Fibroblast of lung (primary cell): Measurements from ENCODE around the gene TMCO6.

Source experiments
- CTCF ChIP-seq, 2 donors: IDR thresholded peaks in 1 of 2; conservative IDR thresholded peaks in 1 of 2; 1 replicate in 1 of 2; 2 replicates in 1 of 2; pipeline ENCODE4 v1.5.1; 2011 to 2012; ENCODE audit warnings: low read length in 2 of 2, control low read depth in 1 of 2, inconsistent platforms in 1 of 2, low read depth in 1 of 2, mild to moderate bottlenecking in 1 of 2
- EZH2 ChIP-seq: IDR thresholded peaks from 2 replicates; pipeline ENCODE4 v1.5.1; 2012; ENCODE audit warnings: low read length, control low read depth, mild to moderate bottlenecking; ENCODE audit errors: missing control alignments

GRCh38 chr5:140594169-140594568, 45.1 kb upstream of the TMCO6 start:
- TF ChIP-seq CTCF (conservative IDR thresholded peaks at IDR 0.05 in 1 of 2, IDR thresholded peaks at IDR 0.05 in 1 of 2; ENCODE audit: low read depth in 1 of 2, low read length in 2 of 2), result no peak
- TF ChIP-seq EZH2, result no peak
